Neural crest cell (in vitro differentiated cells): ENCODE results near the gene ART4. TPM values are rescaled to one million over a fixed set of nuclear protein-coding genes. Genes with fewer than 3 reads are reported as not detected.

Experiments used
- DNase-seq: peaks from one replicate; pipeline ENCODE4 v3.0.0; 2021; ENCODE audit warnings: low read depth, mixed read lengths, low spot score
- H3K27ac Mint-ChIP-seq: one replicate; pipeline ENCODE4 v1.8.0; 2021; ENCODE audit warnings: mild to moderate bottlenecking, mixed read lengths; ENCODE audit not compliant: unreplicated experiment
- H3K27me3 Mint-ChIP-seq: 2 replicates; pipeline ENCODE4 v1.8.0; 2021; ENCODE audit warnings: low read depth, mild to moderate bottlenecking, mixed read lengths
- H3K36me3 Mint-ChIP-seq: 2 replicates; pipeline ENCODE4 v1.8.0; 2021; ENCODE audit warnings: low read depth, mild to moderate bottlenecking, mixed read lengths
- H3K4me1 Mint-ChIP-seq: 2 replicates; pipeline ENCODE4 v1.8.0; 2021; ENCODE audit warnings: mixed read lengths
- H3K4me3 Mint-ChIP-seq: one replicate; pipeline ENCODE4 v1.8.0; 2021; ENCODE audit warnings: mild to moderate bottlenecking, mixed read lengths
- H3K9me3 Mint-ChIP-seq: 2 replicates; pipeline ENCODE4 v1.8.0; 2021; ENCODE audit warnings: mixed read lengths
- CTCF ChIP-seq: fragments of 200-600 bp; sonication (generic); conservative IDR thresholded peaks from 2 replicates; pipeline ENCODE4 v1.5.0; 2021; ENCODE audit warnings: antibody characterized with exemption, mild to moderate bottlenecking
- total RNA-seq: library from RNA; stranded (reverse); gene quantifications from 2 replicates; pipeline ENCODE4 v1.2.1, GENCODE V29; 2021

Gene ART4
- total RNA-seq, 1 donor from 2014 or later, result not detected

- Mint-ChIP-seq H3K9me3 (no peaks in the 10 kb centered on the region), H3K27me3 (no peaks in the 10 kb centered on the region), H3K36me3 (peaks cover 3% of the 10 kb centered on the region), H3K4me3 (no peak overlapping the region), H3K4me1 (peaks cover 10% of the 10 kb centered on the region), H3K27ac (no peak overlapping the region)
- no peak for DNase-seq
- no peak for TF ChIP-seq CTCF
Observed at GRCh38 chr12:14802721-14803010, 40.7 kb downstream of the ART4 start.

GRCh38 chr12:14802247-14802646 lies 41.1 kb downstream of the ART4 start:
- TF ChIP-seq CTCF, result no peak
- no peak overlapping the region for H3K27ac Mint-ChIP-seq
- no peak overlapping the region for H3K4me3 Mint-ChIP-seq
- no peaks in the 10 kb centered on the region for H3K27me3 Mint-ChIP-seq
- no peaks in the 10 kb centered on the region for H3K9me3 Mint-ChIP-seq
- no peak for DNase-seq
- H3K4me1 Mint-ChIP-seq, result peaks cover 10% of the 10 kb centered on the region
- H3K36me3 Mint-ChIP-seq, result peaks cover 3% of the 10 kb centered on the region

GRCh38 chr12:14795028-14795448 lies 48.3 kb downstream of the ART4 start:
- H3K9me3 Mint-ChIP-seq, result no peaks in the 10 kb centered on the region
- H3K36me3 Mint-ChIP-seq, result peaks cover 27% of the 10 kb centered on the region
- no peak overlapping the region for H3K27ac Mint-ChIP-seq

GRCh38 chr12:14785568-14785967 lies 57.8 kb downstream of the ART4 start:
- H3K27me3 Mint-ChIP-seq, result no peaks in the 10 kb centered on the region
- no peak overlapping the region for H3K4me3 Mint-ChIP-seq
- H3K36me3 Mint-ChIP-seq, result peaks cover 24% of the 10 kb centered on the region
- no peak overlapping the region for H3K27ac Mint-ChIP-seq
- TF ChIP-seq CTCF, result no peak
- no peaks in the 10 kb centered on the region for H3K9me3 Mint-ChIP-seq
- no peak for DNase-seq
- H3K4me1 Mint-ChIP-seq, result no peaks in the 10 kb centered on the region

More at GRCh38 chr12:14795028-14795448, 48.3 kb downstream of the ART4 start:
- Mint-ChIP-seq H3K27me3 (no peaks in the 10 kb centered on the region), H3K4me3 (no peak overlapping the region), H3K4me1 (no peaks in the 10 kb centered on the region)
- no peak for TF ChIP-seq CTCF
- DNase-seq, result no peak

GRCh38 chr12:14784471-14784870 lies 58.9 kb downstream of the ART4 start:
- H3K4me3 Mint-ChIP-seq, result no peak overlapping the region
- no peaks in the 10 kb centered on the region for H3K27me3 Mint-ChIP-seq
- H3K27ac Mint-ChIP-seq, result no peak overlapping the region
- peaks cover 13% of the 10 kb centered on the region for H3K36me3 Mint-ChIP-seq
- H3K4me1 Mint-ChIP-seq, result no peaks in the 10 kb centered on the region
- no peaks in the 10 kb centered on the region for H3K9me3 Mint-ChIP-seq
- no peak for TF ChIP-seq CTCF
- no peak for DNase-seq

- Mint-ChIP-seq H3K36me3 (peaks cover 7% of the 10 kb centered on the region), H3K4me1 (peaks cover 6% of the 10 kb centered on the region), H3K27ac (no peak overlapping the region), H3K9me3 (no peaks in the 10 kb centered on the region), H3K27me3 (no peaks in the 10 kb centered on the region), H3K4me3 (no peak overlapping the region)
- DNase-seq, result no peak
- no peak for TF ChIP-seq CTCF
Observed at GRCh38 chr12:14782756-14783155, 60.6 kb downstream of the ART4 start.
